IMR-90 (cell line): ENCODE results near the gene DTL. TPM values are rescaled to one million over a fixed set of nuclear protein-coding genes. Genes with fewer than 3 reads are reported as not detected.

Source experiments
- ATAC-seq: fragments of 200-7000 bp; cut with Tn5 transposase; 2 replicates; pipeline ENCODE4 v1.9.1; 2020; ENCODE audit warnings: low read depth, mild to moderate bottlenecking, moderate library complexity
- BruUV-seq: library from RNA; stranded (reverse); fragments of 400-500 nt; replicated peaks from 2 replicates; lab custom pipeline; 2021; lab: Mats Ljungman, UMichigan
- CTCF ChIA-PET: fragments of 300-600 bp; formaldehyde crosslinking; extraction: SDS; loops from one replicate; lab custom pipeline; 2021; ENCODE audit warnings: antibody characterized with exemption; lab: Yijun Ruan, JAX
- POLR2A ChIA-PET: fragments of 300-600 bp; sonication (Branson Sonifier 250); formaldehyde crosslinking; loops from one replicate; lab custom pipeline; 2022; ENCODE audit warnings: antibody characterized with exemption; ENCODE audit not compliant: unreplicated experiment; lab: Charles Lee
- DNase-seq: peaks from one replicate; pipeline ENCODE4 v3.0.0; 2013
- H2AFZ ChIP-seq: replicated peaks from 2 replicates; pipeline ENCODE3; 2013; ENCODE audit warnings: low read length, mild to moderate bottlenecking; ENCODE audit not compliant: poor library complexity
- H2AK5ac ChIP-seq: 2 replicates; pipeline ENCODE4 v1.6.1; 2013; ENCODE audit warnings: low read depth, low read length, inconsistent platforms
- H2AK9ac ChIP-seq: replicated peaks from 2 replicates; pipeline ENCODE3; 2013; ENCODE audit warnings: mild to moderate bottlenecking, low read depth, low read length, moderate library complexity; ENCODE audit not compliant: poor library complexity
- H2BK120ac ChIP-seq: 2 replicates; pipeline ENCODE4 v1.6.1; 2013; ENCODE audit warnings: low read depth, low read length, inconsistent platforms
- H2BK15ac ChIP-seq: 3 replicates; pipeline ENCODE4 v1.6.1; 2013; ENCODE audit warnings: low read depth, low read length, inconsistent platforms
- H2BK20ac ChIP-seq: 2 replicates; pipeline ENCODE4 v1.6.1; 2013; ENCODE audit warnings: low read depth, mild to moderate bottlenecking, inconsistent platforms, low read length, moderate library complexity
- H2BK5ac ChIP-seq: 2 replicates; pipeline ENCODE4 v1.6.1; 2013; ENCODE audit warnings: mild to moderate bottlenecking, low read depth, low read length, inconsistent platforms; ENCODE audit not compliant: poor library complexity, severe bottlenecking
- H3K14ac ChIP-seq: replicated peaks from 2 replicates; pipeline ENCODE4 v1.6.1; 2013; ENCODE audit warnings: low read depth, low read length, inconsistent platforms
- H3K18ac ChIP-seq: 2 replicates; pipeline ENCODE4 v1.6.1; 2013; ENCODE audit warnings: low read depth, low read length, control low read depth
- H3K23ac ChIP-seq: 2 replicates; pipeline ENCODE4 v1.6.1; 2013; ENCODE audit warnings: low read depth, low read length, inconsistent platforms
- H3K27ac ChIP-seq: 2 replicates; pipeline ENCODE4 v1.5.1; 2013; ENCODE audit warnings: mild to moderate bottlenecking, control low read depth, low read length; ENCODE audit not compliant: insufficient read depth
- H3K27me3 ChIP-seq: 2 replicates; pipeline ENCODE4 v1.6.1; 2013; ENCODE audit warnings: low read length; ENCODE audit not compliant: control insufficient read depth, insufficient read depth
- H3K36me3 ChIP-seq: 2 replicates; pipeline ENCODE4 v1.6.1; 2013; ENCODE audit warnings: low read length, mixed read lengths; ENCODE audit not compliant: control insufficient read depth, insufficient read depth
- H3K4ac ChIP-seq: 2 replicates; pipeline ENCODE4 v1.6.1; 2013; ENCODE audit warnings: low read depth, low read length, inconsistent platforms
- H3K4me1 ChIP-seq: 2 replicates; pipeline ENCODE4 v1.6.1; 2013; ENCODE audit warnings: low read length, mixed read lengths; ENCODE audit not compliant: control insufficient read depth, insufficient read depth
- H3K4me2 ChIP-seq: 2 replicates; pipeline ENCODE4 v1.6.1; 2013; ENCODE audit warnings: low read depth, mild to moderate bottlenecking, control low read depth, low read length, moderate library complexity
- H3K4me3 ChIP-seq: 2 replicates; pipeline ENCODE4 v1.5.1; 2013; ENCODE audit warnings: low read depth, mild to moderate bottlenecking, control low read depth, low read length, moderate library complexity; ENCODE audit not compliant: insufficient read depth
- H3K56ac ChIP-seq: 2 replicates; pipeline ENCODE4 v1.6.1; 2013; ENCODE audit warnings: low read length, inconsistent platforms; ENCODE audit not compliant: insufficient read depth; ENCODE audit errors: extremely low read depth
- H3K79me1 ChIP-seq, 2 experiments: 2 replicates each; pipeline ENCODE4 v1.6.1; 2013; ENCODE audit warnings: low read length in 2 of 2, inconsistent platforms in 1 of 2, low read depth in 1 of 2
- H3K9ac ChIP-seq: 2 replicates; pipeline ENCODE4 v1.6.1; 2013; ENCODE audit warnings: low read depth, low read length, control low read depth
- H3K9me1 ChIP-seq: 2 replicates; pipeline ENCODE4 v1.6.1; 2013; ENCODE audit warnings: low read length, inconsistent platforms; ENCODE audit not compliant: insufficient read depth
- H3K9me3 ChIP-seq: 2 replicates; pipeline ENCODE4 v1.6.1; 2013; ENCODE audit warnings: low read length; ENCODE audit not compliant: control insufficient read depth, insufficient read depth
- H4K20me1 ChIP-seq: 2 replicates; pipeline ENCODE4 v1.6.1; 2013; ENCODE audit warnings: low read length, inconsistent platforms; ENCODE audit not compliant: insufficient read depth
- H4K5ac ChIP-seq: 2 replicates; pipeline ENCODE4 v1.6.1; 2013; ENCODE audit warnings: mild to moderate bottlenecking, low read depth, low read length, control low read depth
- H4K8ac ChIP-seq, 2 experiments: 2 replicates each; pipeline ENCODE4 v1.6.1; 2013; ENCODE audit warnings: low read depth in 2 of 2, low read length in 2 of 2, control low read depth in 1 of 2, inconsistent platforms in 1 of 2
- H4K91ac ChIP-seq: 2 replicates; pipeline ENCODE4 v1.6.1; 2013; ENCODE audit warnings: low read depth, low read length, inconsistent platforms; ENCODE audit not compliant: insufficient read depth
- CEBPB ChIP-seq: IDR thresholded peaks from 2 replicates; pipeline ENCODE4 v1.6.1; 2012; ENCODE audit warnings: low read depth, low read length, improper control_type of control experiment
- CHD1 ChIP-seq: IDR thresholded peaks from 2 replicates; pipeline ENCODE4 v1.6.1; 2012; ENCODE audit warnings: low read depth, low read length, improper control_type of control experiment
- CTCF ChIP-seq: conservative IDR thresholded peaks from 2 replicates; pipeline ENCODE4 v1.5.1; 2012; ENCODE audit warnings: mild to moderate bottlenecking, low read depth, low read length, improper control_type of control experiment
- MAZ ChIP-seq: IDR thresholded peaks from 2 replicates; pipeline ENCODE4 v1.6.1; 2012; ENCODE audit warnings: low read depth, mild to moderate bottlenecking, low read length, improper control_type of control experiment, moderate library complexity, borderline replicate concordance
- RAD21 ChIP-seq: IDR thresholded peaks from 2 replicates; pipeline ENCODE4 v1.6.1; 2012; ENCODE audit warnings: low read length, improper control_type of control experiment
- SMC3 ChIP-seq: fragments of 150-350 bp; IDR thresholded peaks from 2 replicates; pipeline ENCODE4 v1.6.1; 2016; ENCODE audit warnings: low read depth, mild to moderate bottlenecking, antibody characterized with exemption, low read length, moderate library complexity
- WGBS, 2 experiments: methylation state at CpG; one replicate each; pipeline versions ENCODE4 v1.1.5 to v1.1.7; 2013; ENCODE audit warnings: missing lambda C conversion rate in 2 of 2; ENCODE audit not compliant: insufficient read length in 1 of 2; ENCODE audit errors: extremely low coverage in 2 of 2; 5-methylcytosine and 5-hydroxymethylcytosine counted together
- dilution Hi-C: fragments of 300-500 bp; cut with HindIII; formaldehyde crosslinking; loops from one replicate; pipeline ENCODE4 v1.14.3; 2018; ENCODE audit warnings: low sequenced_read_pairs; ENCODE audit not compliant: unreplicated experiment
- in situ Hi-C: fragments of 300-500 bp; cut with MboI; formaldehyde crosslinking; loops from 3 replicates; pipeline ENCODE4 v1.14.3; 2019; ENCODE audit warnings: low sequenced_read_pairs, inconsistent platforms, mixed read lengths
- intact Hi-C: fragments of 100-400 bp; cut with micrococcal nuclease; formaldehyde crosslinking; loops from 2 replicates; pipeline ENCODE4 v1.10.0; 2022
- polyA plus RNA-seq, 3 experiments: library from polyadenylated mRNA; depleted of rRNA; stranded (reverse); fragments of >200 nt; gene quantifications; 2 replicates each; pipeline ENCODE4 v1.2.3, GENCODE V29; 2012; ENCODE audit warnings: low replicate concordance in 1 of 3
- total RNA-seq: library from RNA; depleted of rRNA; stranded (reverse); fragments of >200 nt; gene quantifications from 2 replicates; pipeline ENCODE4 v1.2.3, GENCODE V29; 2012
- TF ChIP-seq, protein P1 (sequence below): fragments of 150-350 bp; IDR thresholded peaks from 2 replicates; pipeline ENCODE4 v1.6.1; 2016; ENCODE audit warnings: low read depth, mild to moderate bottlenecking, low read length, moderate library complexity, borderline replicate concordance

DTL gene
- total and polyA plus RNA-seq, 2 of the 4 experiments (the other 2 are of a cell fraction), result 11.8 to 19.9 TPM

GRCh38 chr1:212012034-212012740 is 23.4 kb upstream of the DTL start:
- dilution Hi-C loops (no loop called here), in situ Hi-C loops (no loop called here), intact Hi-C loops (loop anchor here (2.0 to 5.0 kb wide), 3 partner anchors 23 to 331 kb away; partner anchors contain the start of genes DTL and INTS7)
- Histone ChIP-seq H2BK20ac (no peak overlapping the region), H3K23ac (no peak overlapping the region), H4K20me1 (no peaks in the 10 kb centered on the region), H3K4me3 (no peak overlapping the region), H3K9ac (no peak overlapping the region), H2AFZ (peak overlapping the region; percentile 68), H3K4ac (no peak overlapping the region), H2AK9ac (no peak overlapping the region), H3K9me3 (no peaks in the 10 kb centered on the region), H2AK5ac (no peak overlapping the region), H3K56ac (no peak overlapping the region), H2BK15ac (no peak overlapping the region), H3K4me2 (no peak overlapping the region), H3K36me3 (peaks cover 2% of the 10 kb centered on the region; the same call in 1 of the 2 replicates), H3K27ac (no peak overlapping the region), H3K4me1 (peaks cover 1% of the 10 kb centered on the region; the same call in 1 of the 2 replicates), H3K18ac (no peak overlapping the region), H2BK120ac (no peak overlapping the region), H4K8ac (no peak overlapping the region), H3K27me3 (no peaks in the 10 kb centered on the region), H3K9me1 (peaks cover 3% of the 10 kb centered on the region; the same call in 1 of the 2 replicates), H3K79me1 (peaks cover under 1 to 5% of the 10 kb centered on the region in 2 experiments; a peak in 2 of 4 replicates), H4K5ac (no peak overlapping the region), H3K14ac (no peak overlapping the region), H2BK5ac (no peak overlapping the region), H4K91ac (no peak overlapping the region)
- ChIA-PET POLR2A (interaction anchor here (0.6 kb wide), 1 partner anchor 17 kb away, joined by 3 read pairs; no protein-coding TSS in a partner anchor), CTCF (interaction anchor here (2.1 kb wide), 1 partner anchor 23 kb away, joined by 13 read pairs; the partner anchor contains the start of genes DTL and INTS7)
- peak; percentile 98 for ATAC-seq
- BruUV-seq, result no TSS peak
- DNase-seq, result peak; percentile 65
- WGBS, 2 experiments, result 20% methylated on average over 1 of the region's 7 CpGs; no CpG with 5 or more reads in 1 of the 2 experiments
- TF ChIP-seq SMC3 (peak; percentile 79), CEBPB (0 out of 2 replicates have a peak, but pooled peaks have one; percentile 41), CTCF (peak; percentile 89), MAZ (peak; percentile 28; the same call in 1 of the 2 replicates), RAD21 (peak; percentile 80), CHD1 (no peak)
- TF ChIP-seq, protein P1, sequence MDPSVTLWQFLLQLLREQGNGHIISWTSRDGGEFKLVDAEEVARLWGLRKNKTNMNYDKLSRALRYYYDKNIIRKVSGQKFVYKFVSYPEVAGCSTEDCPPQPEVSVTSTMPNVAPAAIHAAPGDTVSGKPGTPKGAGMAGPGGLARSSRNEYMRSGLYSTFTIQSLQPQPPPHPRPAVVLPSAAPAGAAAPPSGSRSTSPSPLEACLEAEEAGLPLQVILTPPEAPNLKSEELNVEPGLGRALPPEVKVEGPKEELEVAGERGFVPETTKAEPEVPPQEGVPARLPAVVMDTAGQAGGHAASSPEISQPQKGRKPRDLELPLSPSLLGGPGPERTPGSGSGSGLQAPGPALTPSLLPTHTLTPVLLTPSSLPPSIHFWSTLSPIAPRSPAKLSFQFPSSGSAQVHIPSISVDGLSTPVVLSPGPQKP, result no peak
